ENCODE results near the gene BORA. TPM values are rescaled to one million over a fixed set of nuclear protein-coding genes. Genes with fewer than 3 reads are reported as not detected.
A peak's percentile ranks its signal among the peaks of the same experiment; 100 is the strongest.

Gene BORA
- 1 to 10 TPM in 3 of 4 donors, under 1 TPM in 1; 0.83 to 2.3 (median 1.6) TPM for total RNA-seq

DNA sequence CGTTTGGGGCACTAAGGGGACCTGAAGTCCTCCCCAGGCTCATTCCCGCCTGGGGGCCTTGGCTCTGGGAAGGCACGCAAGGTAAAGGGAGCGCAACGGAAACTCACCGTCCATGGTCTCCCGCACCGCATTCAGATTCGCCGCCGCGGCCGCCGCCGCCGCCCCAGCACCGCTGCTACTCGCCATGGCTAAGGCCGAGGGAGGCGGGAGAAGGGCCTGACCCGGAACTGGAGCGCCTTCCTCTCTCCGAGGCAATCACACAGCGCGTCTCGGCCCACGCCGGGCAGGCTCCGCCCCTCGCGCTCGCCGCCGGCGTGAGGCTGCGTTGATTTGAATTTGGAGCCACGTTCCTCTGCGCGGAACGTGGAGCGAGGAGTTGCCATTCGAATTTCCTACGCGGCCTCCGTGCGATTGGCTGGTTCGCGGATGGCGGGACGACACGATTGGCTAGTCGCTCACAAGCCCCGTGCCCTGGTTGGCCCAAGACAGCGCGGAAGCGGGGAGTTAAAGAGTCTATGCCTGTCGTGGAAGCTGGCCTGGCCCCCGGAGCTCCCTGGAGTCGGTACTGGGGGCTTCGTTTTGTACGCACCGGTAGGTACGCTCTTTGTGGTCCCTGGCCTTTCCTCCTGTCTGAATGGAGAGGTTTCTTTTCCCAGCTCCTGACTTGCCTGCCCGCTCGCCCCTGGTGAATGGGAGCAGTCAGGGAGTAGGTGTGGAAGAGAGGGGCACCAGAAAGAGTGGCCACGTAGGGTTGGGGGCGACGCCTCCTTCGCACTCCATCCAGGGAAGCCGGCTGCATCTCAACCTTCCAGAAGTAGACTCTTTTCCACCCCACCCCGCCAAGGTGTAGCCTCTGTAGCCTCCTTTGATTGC, at the start of gene BORA, which contains the start of gene MZT1:
Gene BORA (plus strand): TSS at position 507 of the 873 bp plus-strand sequence. CDS start 1,018 bp downstream, outside the sequence.
Gene MZT1 (minus strand): TSS at position 213 of the 873 bp plus-strand sequence. CDS start 27 bp downstream, at position 186.
- peak within 1 kb of the TSS; percentile 62 to 90 (median 74) for H3K4me3 ChIP-seq
- H3K36me3 ChIP-seq = no peaks in the 10 kb centered on the region
- DNase-seq (ENCODE audit: extremely low spot score) = peak; percentile 99
- H3K27ac ChIP-seq (replicated peaks in 1 of 4) = peak within 1 kb of the TSS; percentile 64 to 76 (median 69)
- intact Hi-C loops (cut with DNase I) = loop anchor here (5.0 kb wide), 1 partner anchor 55 kb away; the partner anchor contains the start of genes DIS3 and PIBF1
- H3K4me1 ChIP-seq = peaks cover 20 to 33% (median 25%) of the 10 kb centered on the region in 4 donors
- no peaks in the 10 kb centered on the region for H3K27me3 ChIP-seq
- under 1% methylated on average over 35 of the region's 71 CpGs for WGBS
- TF ChIP-seq POLR2AphosphoS5 (IDR thresholded peaks at IDR 0.05) = peak; percentile 71 to 92
- TF ChIP-seq POLR2A (IDR thresholded peaks at IDR 0.05; ENCODE audit: low read depth) = no peak
- no peaks in the 10 kb centered on the region for H3K9me3 ChIP-seq

DNA sequence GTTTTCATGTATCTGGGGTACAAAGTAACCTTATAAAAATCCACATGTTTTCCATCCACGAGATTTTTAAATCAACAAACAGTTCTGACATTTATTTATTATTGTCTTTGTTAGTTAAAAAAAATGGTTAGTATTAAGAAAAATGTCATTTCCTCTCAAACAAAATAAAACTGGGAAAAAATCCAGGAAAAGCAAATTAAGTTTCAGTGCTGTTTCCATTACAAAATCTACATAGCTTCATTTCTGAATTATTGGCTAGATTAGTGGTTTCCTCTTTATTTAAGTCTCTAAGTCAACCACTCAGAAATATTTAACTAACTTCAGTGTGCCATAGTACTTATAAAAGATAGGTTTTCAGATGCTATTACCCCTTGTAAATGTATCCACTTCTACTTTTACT, 49.4 kb upstream of the BORA start:
- H3K36me3 ChIP-seq = no peaks in the 10 kb centered on the region
- 11% methylated on average over 1 of the region's 1 CpG for WGBS
- no peak for TF ChIP-seq POLR2AphosphoS5 (IDR thresholded peaks at IDR 0.05)
- no peak for TF ChIP-seq POLR2A (IDR thresholded peaks at IDR 0.05; ENCODE audit: low read depth)
- TF ChIP-seq, protein P1, sequence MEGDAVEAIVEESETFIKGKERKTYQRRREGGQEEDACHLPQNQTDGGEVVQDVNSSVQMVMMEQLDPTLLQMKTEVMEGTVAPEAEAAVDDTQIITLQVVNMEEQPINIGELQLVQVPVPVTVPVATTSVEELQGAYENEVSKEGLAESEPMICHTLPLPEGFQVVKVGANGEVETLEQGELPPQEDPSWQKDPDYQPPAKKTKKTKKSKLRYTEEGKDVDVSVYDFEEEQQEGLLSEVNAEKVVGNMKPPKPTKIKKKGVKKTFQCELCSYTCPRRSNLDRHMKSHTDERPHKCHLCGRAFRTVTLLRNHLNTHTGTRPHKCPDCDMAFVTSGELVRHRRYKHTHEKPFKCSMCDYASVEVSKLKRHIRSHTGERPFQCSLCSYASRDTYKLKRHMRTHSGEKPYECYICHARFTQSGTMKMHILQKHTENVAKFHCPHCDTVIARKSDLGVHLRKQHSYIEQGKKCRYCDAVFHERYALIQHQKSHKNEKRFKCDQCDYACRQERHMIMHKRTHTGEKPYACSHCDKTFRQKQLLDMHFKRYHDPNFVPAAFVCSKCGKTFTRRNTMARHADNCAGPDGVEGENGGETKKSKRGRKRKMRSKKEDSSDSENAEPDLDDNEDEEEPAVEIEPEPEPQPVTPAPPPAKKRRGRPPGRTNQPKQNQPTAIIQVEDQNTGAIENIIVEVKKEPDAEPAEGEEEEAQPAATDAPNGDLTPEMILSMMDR (IDR thresholded peaks at IDR 0.05) = no peak
- no peak for TF ChIP-seq EP300 (IDR thresholded peaks at IDR 0.05)

DNA sequence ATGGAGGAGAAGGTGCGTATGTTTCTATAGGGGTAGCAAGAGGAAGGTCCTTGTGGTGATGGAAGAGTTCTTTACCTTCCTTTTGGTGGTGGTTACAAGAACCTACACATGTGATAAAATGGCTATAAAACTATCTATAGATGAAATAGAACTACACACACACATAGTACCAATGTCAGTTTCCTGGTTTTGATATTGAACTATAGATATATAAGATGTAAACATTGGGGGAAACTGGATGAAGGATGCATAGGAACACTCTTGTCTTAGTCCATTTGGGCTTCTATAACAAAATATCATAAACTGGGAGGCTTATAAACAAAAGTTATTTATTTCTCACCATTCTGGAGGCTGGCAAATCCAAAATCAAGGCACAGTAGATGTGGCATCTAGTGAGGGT, 47.4 kb upstream of the BORA start:
- no peak overlapping the region for H3K27ac ChIP-seq (replicated peaks in 1 of 4)
- H3K9me3 ChIP-seq = no peaks in the 10 kb centered on the region
- no peak overlapping the region for H3K4me3 ChIP-seq
- TF ChIP-seq POLR2A (IDR thresholded peaks at IDR 0.05; ENCODE audit: low read depth) (no peak), POLR2AphosphoS5 (IDR thresholded peaks at IDR 0.05) (no peak), EP300 (IDR thresholded peaks at IDR 0.05) (no peak)
- TF ChIP-seq, protein P1 (IDR thresholded peaks at IDR 0.05) = no peak
- WGBS = 89% methylated on average over 1 of the region's 1 CpG
- H3K36me3 ChIP-seq = no peaks in the 10 kb centered on the region
- DNase-seq (ENCODE audit: extremely low spot score) = no peak
- intact Hi-C loops (cut with DNase I) = no loop called here
- no peaks in the 10 kb centered on the region for H3K4me1 ChIP-seq
- H3K27me3 ChIP-seq = no peaks in the 10 kb centered on the region

More for the DNA sequence above, 49.4 kb upstream of the BORA start:
- Histone ChIP-seq H3K9me3 (no peaks in the 10 kb centered on the region), H3K4me3 (no peak overlapping the region), H3K27ac (replicated peaks in 1 of 4) (no peak overlapping the region), H3K4me1 (no peaks in the 10 kb centered on the region), H3K27me3 (no peaks in the 10 kb centered on the region)
- no peak for DNase-seq (ENCODE audit: extremely low spot score)
- intact Hi-C loops (cut with DNase I) = no loop called here

DNA sequence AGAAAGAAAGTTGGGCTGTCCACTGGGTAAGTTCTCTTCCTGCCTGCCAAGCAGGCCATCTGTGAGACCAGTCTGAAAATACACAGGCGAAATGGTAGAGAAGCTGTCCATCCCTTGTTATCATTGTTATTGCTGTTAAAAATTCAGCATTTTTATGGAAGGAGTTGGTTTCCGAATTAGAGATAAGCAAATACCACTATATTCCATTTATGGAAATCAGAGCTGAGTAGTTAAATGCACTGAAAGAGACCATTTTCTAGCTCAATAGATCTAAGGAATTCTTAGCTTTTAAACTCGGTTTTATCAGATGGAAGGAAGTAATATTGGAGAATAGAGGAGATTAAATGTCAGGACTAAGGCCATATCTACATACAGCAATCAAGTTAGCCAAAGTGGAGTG, 41.0 kb upstream of the BORA start:
- Histone ChIP-seq H3K27me3 (no peaks in the 10 kb centered on the region), H3K4me3 (no peak overlapping the region), H3K9me3 (no peaks in the 10 kb centered on the region), H3K36me3 (no peaks in the 10 kb centered on the region), H3K4me1 (no peaks in the 10 kb centered on the region), H3K27ac (replicated peaks in 1 of 4) (no peak overlapping the region)
- DNase-seq (ENCODE audit: extremely low spot score) = no peak
- TF ChIP-seq EP300 (IDR thresholded peaks at IDR 0.05) = no peak
- intact Hi-C loops (cut with DNase I) = no loop called here
- 84% methylated on average over 3 of the region's 3 CpGs for WGBS

DNA sequence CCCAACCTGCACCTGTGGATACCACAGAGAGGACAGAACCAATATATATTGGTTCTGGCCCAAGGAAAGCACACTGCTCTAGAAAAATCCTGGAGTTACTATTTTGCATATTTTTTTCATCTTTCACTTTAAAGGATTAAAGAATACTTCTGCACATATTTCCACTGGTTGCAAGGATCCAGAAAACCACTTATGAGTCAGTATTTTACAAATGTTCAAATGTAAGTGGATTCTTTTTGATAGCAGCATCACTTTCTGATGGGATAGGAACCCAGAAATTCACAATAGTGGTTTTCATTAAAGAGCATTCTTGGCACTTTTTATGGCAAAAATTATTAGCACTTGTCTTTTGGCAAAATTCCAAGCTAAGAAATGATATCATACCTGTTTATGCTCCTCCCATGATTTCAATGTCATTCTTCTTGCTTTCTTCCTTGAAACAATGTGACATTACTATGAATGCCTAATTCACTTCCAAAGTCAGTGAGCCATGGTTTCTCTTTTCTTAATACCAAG, 38.5 kb upstream of the BORA start:
- Histone ChIP-seq H3K27me3 (no peaks in the 10 kb centered on the region), H3K4me3 (no peak overlapping the region), H3K27ac (replicated peaks in 1 of 4) (no peak overlapping the region), H3K4me1 (no peaks in the 10 kb centered on the region), H3K36me3 (no peaks in the 10 kb centered on the region), H3K9me3 (no peaks in the 10 kb centered on the region)
- DNase-seq (ENCODE audit: extremely low spot score) = no peak
- intact Hi-C loops (cut with DNase I) = no loop called here
- TF ChIP-seq POLR2AphosphoS5 (IDR thresholded peaks at IDR 0.05) (no peak), EP300 (IDR thresholded peaks at IDR 0.05) (no peak), POLR2A (IDR thresholded peaks at IDR 0.05; ENCODE audit: low read depth) (no peak)
- TF ChIP-seq, protein P1 (IDR thresholded peaks at IDR 0.05) = no peak

Data from esophagus muscularis mucosa (tissue), 4 donors.